SJSA1 (cell line): ENCODE data around the gene LCT. TPM values are rescaled to one million over a fixed set of nuclear protein-coding genes. Genes with fewer than 3 reads are reported as not detected.
A peak's percentile ranks its signal among the peaks of the same experiment; 100 is the strongest.

ENCODE experiments used
- DNase-seq, 2 experiments: peaks; one replicate each; pipeline ENCODE4 v3.0.0-alpha.2; 2015 to 2020; ENCODE audit warnings: low spot score in 2 of 2, low read depth in 1 of 2
- H3K27ac ChIP-seq: fragments of 250-450 bp; sonication (Bioruptor Pico); 2 replicates; pipeline ENCODE4 v1.5.1; 2020; ENCODE audit warnings: mild to moderate bottlenecking, moderate library complexity
- H3K27me3 ChIP-seq: fragments of 250-450 bp; sonication (Bioruptor Pico); replicated peaks from 2 replicates; pipeline ENCODE4 v1.5.1; 2020; ENCODE audit warnings: mild to moderate bottlenecking, moderate library complexity
- H3K36me3 ChIP-seq: fragments of 250-450 bp; sonication (Bioruptor Pico); 2 replicates; pipeline ENCODE4 v1.5.1; 2020; ENCODE audit warnings: mild to moderate bottlenecking
- H3K4me1 ChIP-seq: fragments of 250-450 bp; sonication (Bioruptor Pico); replicated peaks from 2 replicates; pipeline ENCODE4 v1.6.1; 2021; ENCODE audit warnings: mild to moderate bottlenecking
- H3K4me3 ChIP-seq: fragments of 250-450 bp; sonication (Bioruptor Pico); 2 replicates; pipeline ENCODE4 v1.5.1; 2020; ENCODE audit warnings: mild to moderate bottlenecking
- H3K9me3 ChIP-seq: fragments of 250-450 bp; sonication (Bioruptor Pico); replicated peaks from 2 replicates; pipeline ENCODE4 v1.5.1; 2020; ENCODE audit warnings: mild to moderate bottlenecking
- total RNA-seq: library from RNA; depleted of rRNA; stranded (reverse); fragments of >200 nt; shearing (Covaris generic); gene quantifications from 2 replicates; pipeline ENCODE4 v1.2.3, GENCODE V29; 2014

Gene LCT
- total RNA-seq, 1 experiment from 2014 or later, result not detected

DNA sequence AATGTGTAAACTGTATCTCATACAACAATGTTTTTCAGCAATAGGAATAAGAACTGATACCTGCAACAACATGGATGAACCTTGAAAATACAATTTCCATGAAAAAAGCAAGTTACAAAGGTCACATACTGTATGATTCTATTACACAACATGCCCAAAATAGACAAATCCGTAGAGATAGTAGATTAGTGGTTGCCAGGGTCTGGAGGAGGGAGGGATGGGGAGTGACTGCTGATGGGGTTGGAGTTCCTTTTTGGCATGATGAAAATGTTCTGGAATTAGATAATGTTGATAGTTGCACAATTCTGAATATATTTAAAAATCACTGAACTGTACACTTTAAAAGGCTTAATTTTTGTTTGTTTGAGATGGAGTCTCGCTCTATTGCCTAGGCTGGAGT, 61.6 kb downstream of the LCT start:
- DNase-seq, result no peak
- Histone ChIP-seq H3K27me3 (no peaks in the 10 kb centered on the region), H3K9me3 (no peaks in the 10 kb centered on the region), H3K4me3 (no peak overlapping the region), H3K27ac (no peak overlapping the region), H3K36me3 (peaks cover 90% of the 10 kb centered on the region), H3K4me1 (peaks cover 12% of the 10 kb centered on the region)

DNA sequence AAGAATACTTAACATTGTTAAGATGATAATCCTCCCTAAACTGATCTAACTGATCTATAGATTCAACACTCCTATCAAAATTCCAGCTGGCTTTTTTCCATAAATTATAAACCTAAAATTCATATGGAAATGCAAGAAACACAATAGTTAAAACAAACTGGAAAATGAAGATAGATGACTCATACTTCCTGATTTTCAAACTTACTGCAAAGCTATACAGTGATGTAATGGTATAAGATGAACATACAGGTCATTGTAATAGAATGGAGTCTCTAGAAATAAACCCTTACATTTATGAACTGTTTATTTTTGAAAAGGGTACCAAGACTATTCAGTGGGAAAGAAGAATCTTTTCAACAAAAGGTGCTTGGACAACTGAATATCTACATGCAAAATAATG, 63.1 kb downstream of the LCT start:
- no peak overlapping the region for H3K4me3 ChIP-seq
- DNase-seq, result no peak
- H3K9me3 ChIP-seq, result no peaks in the 10 kb centered on the region
- peaks cover 94% of the 10 kb centered on the region for H3K36me3 ChIP-seq
- no peaks in the 10 kb centered on the region for H3K27me3 ChIP-seq
- H3K27ac ChIP-seq, result peak overlapping the region; percentile 56
- H3K4me1 ChIP-seq, result peaks cover 12% of the 10 kb centered on the region

DNA sequence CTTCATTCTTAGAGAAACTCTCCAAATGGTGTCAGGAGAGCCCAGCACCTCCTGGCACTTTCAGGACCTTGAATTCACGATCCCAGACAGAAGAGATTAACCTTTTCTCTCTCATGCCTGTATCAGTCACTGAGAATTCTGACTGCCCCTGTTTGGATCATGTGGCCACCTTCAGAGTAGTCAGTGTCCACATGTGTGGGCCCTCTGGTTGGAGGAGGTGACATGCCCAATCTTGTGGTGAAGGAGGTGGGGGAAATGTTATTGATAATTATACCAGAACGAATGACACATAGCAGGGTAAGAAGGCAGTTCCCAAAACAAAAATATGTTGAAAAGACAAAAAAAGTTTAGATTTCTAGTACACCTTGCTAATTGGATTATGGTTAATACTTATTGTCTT, 63.7 kb downstream of the LCT start:
- H3K9me3 ChIP-seq, result no peaks in the 10 kb centered on the region
- H3K27me3 ChIP-seq, result no peaks in the 10 kb centered on the region
- no peak overlapping the region for H3K4me3 ChIP-seq
- peaks cover 94% of the 10 kb centered on the region for H3K36me3 ChIP-seq
- no peak for DNase-seq
- peaks cover 16% of the 10 kb centered on the region for H3K4me1 ChIP-seq
- peak overlapping the region; percentile 56; the same call in 1 of the 2 replicates for H3K27ac ChIP-seq

DNA sequence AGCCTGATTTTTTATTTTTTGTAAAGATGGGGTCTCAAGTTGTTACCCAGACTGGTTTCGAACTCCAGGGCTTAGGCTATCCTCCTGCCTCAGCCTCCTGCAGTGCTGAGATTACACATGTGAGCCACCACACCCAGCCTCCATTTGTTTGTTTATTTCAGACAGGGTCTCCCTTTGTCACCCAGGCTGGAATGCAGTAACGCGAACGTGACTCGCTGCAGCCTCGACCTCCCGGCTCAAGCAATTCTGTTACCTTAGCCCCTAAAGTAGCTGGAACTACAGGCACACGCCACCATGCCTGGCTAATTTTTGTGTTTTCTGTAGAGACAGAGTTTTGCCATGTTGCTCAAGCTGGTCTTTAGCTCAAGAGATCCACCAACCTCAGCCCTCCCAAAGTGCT, 68.1 kb downstream of the LCT start:
- peaks cover 12% of the 10 kb centered on the region for H3K4me1 ChIP-seq
- H3K9me3 ChIP-seq, result no peaks in the 10 kb centered on the region
- no peak for DNase-seq
- no peaks in the 10 kb centered on the region for H3K27me3 ChIP-seq
- peaks cover 98% of the 10 kb centered on the region for H3K36me3 ChIP-seq
- H3K27ac ChIP-seq, result no peak overlapping the region
- H3K4me3 ChIP-seq, result no peak overlapping the region

DNA sequence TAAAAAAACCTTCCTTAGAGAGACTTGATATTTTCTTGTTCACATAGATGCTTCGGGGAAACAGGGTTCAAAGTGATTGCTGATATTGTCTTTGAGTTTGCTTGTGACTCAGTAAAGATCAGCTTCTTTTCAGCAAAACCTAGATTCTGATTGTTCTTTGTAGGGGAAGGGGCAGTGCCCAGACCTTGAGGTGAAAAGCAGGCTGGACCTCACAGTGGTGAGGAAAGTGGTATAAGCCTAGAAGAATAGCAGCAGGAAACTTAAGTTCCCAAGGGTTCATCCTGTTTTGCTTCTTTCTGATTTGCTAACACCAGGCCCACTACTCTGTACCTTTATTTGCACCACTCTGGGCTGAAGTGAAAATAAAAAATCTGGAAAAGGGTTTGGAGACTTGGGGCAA, 74.5 kb downstream of the LCT start:
- no peak for DNase-seq
- H3K9me3 ChIP-seq, result no peaks in the 10 kb centered on the region
- H3K36me3 ChIP-seq, result peaks cover 92% of the 10 kb centered on the region
- no peak overlapping the region for H3K4me3 ChIP-seq
- H3K27ac ChIP-seq, result no peak overlapping the region
- no peaks in the 10 kb centered on the region for H3K27me3 ChIP-seq
- no peaks in the 10 kb centered on the region for H3K4me1 ChIP-seq

DNA sequence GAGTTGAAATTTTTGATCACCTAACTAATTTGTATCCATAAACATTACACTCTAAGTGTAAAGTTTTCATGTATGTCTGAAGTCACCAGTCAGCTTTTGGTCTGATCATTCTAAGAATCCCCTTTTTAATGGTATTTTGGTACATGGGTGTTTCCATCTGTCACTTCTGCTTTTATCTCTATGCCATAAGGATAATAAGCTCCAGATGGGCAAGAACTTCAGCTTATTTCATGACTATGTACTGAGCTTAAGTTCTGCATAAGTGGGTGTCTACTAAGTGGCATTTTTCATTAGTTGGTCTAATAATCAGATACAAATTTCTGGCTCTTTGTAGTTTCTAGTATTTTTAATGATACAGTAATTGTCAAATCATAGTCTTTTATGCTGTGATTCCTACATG, 75.0 kb downstream of the LCT start:
- Histone ChIP-seq H3K9me3 (no peaks in the 10 kb centered on the region), H3K4me3 (no peak overlapping the region), H3K36me3 (peaks cover 92% of the 10 kb centered on the region), H3K27me3 (no peaks in the 10 kb centered on the region), H3K27ac (no peak overlapping the region), H3K4me1 (no peaks in the 10 kb centered on the region)
- no peak for DNase-seq

DNA sequence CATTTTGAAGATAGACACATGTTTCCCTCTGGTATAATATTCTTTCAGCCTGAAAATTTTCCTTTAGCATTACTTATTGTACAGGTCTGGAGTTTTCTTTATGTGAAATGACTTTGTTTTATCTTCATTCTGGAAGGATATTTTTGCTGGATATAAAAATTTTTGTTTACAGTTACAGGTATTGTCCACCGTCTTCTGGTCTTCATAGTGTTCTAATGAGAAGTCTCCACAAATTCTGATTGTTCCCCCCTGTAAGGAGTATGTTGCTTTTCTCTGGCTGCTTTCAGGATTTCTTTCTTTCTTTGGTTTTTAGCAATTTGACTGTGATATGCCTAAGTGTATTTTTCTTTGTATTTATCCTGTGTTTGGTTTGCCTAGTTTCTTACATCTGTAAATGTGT, 80.3 kb downstream of the LCT start:
- H3K27me3 ChIP-seq, result no peaks in the 10 kb centered on the region
- H3K4me3 ChIP-seq, result no peak overlapping the region
- DNase-seq, result no peak
- H3K27ac ChIP-seq, result no peak overlapping the region
- no peaks in the 10 kb centered on the region for H3K4me1 ChIP-seq
- peaks cover 91% of the 10 kb centered on the region for H3K36me3 ChIP-seq
- 0 out of 2 replicates have a peak, but pooled peaks cover 5% of the 10 kb centered on the region for H3K9me3 ChIP-seq

DNA sequence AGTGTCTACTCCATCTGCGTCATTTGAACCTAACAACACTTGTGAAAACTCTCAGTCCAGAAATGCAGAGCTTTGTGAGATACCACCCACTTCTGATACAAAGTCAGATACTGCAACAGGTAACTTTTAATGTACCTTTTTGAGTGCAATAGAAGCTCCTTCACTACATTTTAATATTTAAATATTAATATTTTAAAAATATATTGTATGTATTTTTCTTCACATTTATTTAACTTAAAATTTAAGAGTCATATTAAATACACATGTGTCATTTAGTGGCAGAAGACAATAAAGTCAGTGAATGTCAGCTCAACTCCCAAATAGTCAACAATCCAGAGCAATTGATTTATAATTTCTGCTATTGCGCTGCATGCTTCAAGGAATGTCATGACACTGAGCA, 81.4 kb downstream of the LCT start:
- Histone ChIP-seq H3K4me3 (no peak overlapping the region), H3K27ac (no peak overlapping the region), H3K9me3 (0 out of 2 replicates have a peak, but pooled peaks cover 5% of the 10 kb centered on the region), H3K4me1 (no peaks in the 10 kb centered on the region), H3K27me3 (no peaks in the 10 kb centered on the region), H3K36me3 (peaks cover 85% of the 10 kb centered on the region)
- no peak for DNase-seq

DNA sequence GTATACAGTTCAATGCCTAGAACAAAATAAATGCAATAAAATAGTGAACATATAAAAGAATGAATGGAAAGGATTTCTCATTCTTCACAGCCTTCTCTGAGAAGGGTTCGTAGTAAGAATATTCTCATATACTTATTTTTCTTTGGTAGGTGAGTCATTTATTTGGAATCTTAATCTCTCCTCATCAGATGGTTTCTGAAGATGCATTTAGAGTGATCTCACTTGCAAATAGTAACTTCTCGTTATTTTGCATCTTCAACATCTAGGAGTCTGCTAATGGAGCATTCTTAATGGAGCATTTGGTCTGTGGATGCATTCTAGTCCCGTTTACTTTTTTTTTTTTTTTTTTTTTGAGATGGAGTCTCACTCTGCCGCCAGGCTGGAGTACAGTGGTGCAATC, 91.4 kb downstream of the LCT start:
- Histone ChIP-seq H3K4me3 (no peak overlapping the region), H3K4me1 (peaks cover 24% of the 10 kb centered on the region), H3K27me3 (no peaks in the 10 kb centered on the region), H3K9me3 (no peaks in the 10 kb centered on the region), H3K36me3 (peaks cover 57% of the 10 kb centered on the region), H3K27ac (peak overlapping the region; percentile 60)
- DNase-seq, result peak in 1 of 2 experiments; percentile 72

DNA sequence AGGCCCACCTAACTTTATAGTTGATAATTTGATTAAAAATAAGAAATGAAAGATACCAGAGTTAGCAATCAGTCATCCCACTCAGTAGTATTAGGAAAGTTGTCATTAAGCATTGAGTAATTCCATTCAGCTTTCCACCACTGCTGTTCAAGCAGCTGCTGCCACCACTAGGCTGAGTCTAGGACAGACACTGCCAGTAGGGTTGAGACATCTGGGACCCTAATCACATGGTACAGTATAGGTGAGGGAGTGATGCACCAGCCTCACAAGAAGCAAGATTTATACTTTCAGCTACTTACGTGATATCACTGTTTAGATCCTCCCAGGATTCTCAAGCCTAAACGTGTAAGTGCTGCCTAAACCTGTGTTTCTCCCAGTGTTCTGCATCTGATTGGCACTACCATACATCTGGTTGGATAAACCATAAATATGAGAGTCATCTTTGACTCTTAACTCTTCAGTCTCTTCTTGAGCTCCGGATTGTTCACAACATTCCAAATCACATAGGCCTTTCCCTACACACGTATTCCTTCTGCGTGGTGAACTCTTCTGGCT, 92.1 kb downstream of the LCT start:
- Histone ChIP-seq H3K9me3 (no peaks in the 10 kb centered on the region), H3K27me3 (no peaks in the 10 kb centered on the region), H3K4me1 (peaks cover 24% of the 10 kb centered on the region), H3K27ac (peak overlapping the region; percentile 60), H3K4me3 (no peak overlapping the region), H3K36me3 (peaks cover 53% of the 10 kb centered on the region)
- peak in 1 of 2 experiments; percentile 33 for DNase-seq

DNA sequence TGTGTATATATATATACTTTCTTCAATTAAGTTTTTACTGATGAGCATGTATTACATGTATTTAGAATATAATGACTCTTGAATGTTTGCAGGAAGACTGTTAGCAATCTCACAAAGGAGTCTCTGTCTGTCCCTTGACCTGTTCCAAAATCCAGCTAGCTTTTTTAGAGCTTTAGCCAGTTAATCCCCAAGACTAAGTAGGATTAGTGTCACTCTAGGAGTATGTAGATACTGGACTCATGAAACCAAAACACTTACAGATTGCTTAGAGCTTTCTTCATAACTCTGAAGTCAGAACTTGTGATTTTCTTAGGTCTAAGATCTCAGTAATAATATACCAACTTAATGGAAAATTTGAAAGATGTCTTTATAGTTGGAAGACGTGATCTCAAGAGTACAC, 93.1 kb downstream of the LCT start:
- no peaks in the 10 kb centered on the region for H3K27me3 ChIP-seq
- peaks cover 24% of the 10 kb centered on the region for H3K4me1 ChIP-seq
- H3K27ac ChIP-seq, result no peak overlapping the region
- peaks cover 43% of the 10 kb centered on the region for H3K36me3 ChIP-seq
- DNase-seq, result peak in 1 of 2 experiments; percentile 10
- H3K9me3 ChIP-seq, result no peaks in the 10 kb centered on the region
- no peak overlapping the region; the same call in 1 of the 2 replicates for H3K4me3 ChIP-seq

DNA sequence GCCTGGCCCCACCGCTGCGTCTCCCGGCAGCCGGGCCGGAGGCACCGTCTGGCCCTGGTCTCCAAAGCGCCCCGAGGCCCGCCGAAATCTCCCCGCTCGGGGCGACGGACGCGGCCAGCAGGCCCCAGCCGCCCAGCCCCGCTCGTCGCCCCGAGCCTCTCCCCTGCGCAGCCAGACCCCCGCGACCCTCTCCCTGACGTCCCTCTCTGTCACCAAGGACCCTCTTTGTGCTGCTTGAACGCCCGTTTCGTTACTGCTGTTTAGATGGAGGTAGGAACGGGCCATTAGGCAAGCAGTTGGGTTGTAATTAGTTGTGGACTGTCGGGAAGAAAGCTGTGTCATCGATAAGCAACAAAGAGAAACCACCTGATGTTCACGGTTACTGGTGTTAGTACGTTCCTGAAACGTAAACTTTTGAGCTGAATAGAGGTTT, 94.6 kb downstream of the LCT start:
- DNase-seq, result peak; percentile 44 to 69
- peak overlapping the region; percentile 80 for H3K4me3 ChIP-seq
- no peaks in the 10 kb centered on the region for H3K27me3 ChIP-seq
- H3K36me3 ChIP-seq, result peaks cover 35% of the 10 kb centered on the region
- H3K27ac ChIP-seq, result peak overlapping the region; percentile 93
- H3K9me3 ChIP-seq, result no peaks in the 10 kb centered on the region
- peaks cover 24% of the 10 kb centered on the region for H3K4me1 ChIP-seq

DNA sequence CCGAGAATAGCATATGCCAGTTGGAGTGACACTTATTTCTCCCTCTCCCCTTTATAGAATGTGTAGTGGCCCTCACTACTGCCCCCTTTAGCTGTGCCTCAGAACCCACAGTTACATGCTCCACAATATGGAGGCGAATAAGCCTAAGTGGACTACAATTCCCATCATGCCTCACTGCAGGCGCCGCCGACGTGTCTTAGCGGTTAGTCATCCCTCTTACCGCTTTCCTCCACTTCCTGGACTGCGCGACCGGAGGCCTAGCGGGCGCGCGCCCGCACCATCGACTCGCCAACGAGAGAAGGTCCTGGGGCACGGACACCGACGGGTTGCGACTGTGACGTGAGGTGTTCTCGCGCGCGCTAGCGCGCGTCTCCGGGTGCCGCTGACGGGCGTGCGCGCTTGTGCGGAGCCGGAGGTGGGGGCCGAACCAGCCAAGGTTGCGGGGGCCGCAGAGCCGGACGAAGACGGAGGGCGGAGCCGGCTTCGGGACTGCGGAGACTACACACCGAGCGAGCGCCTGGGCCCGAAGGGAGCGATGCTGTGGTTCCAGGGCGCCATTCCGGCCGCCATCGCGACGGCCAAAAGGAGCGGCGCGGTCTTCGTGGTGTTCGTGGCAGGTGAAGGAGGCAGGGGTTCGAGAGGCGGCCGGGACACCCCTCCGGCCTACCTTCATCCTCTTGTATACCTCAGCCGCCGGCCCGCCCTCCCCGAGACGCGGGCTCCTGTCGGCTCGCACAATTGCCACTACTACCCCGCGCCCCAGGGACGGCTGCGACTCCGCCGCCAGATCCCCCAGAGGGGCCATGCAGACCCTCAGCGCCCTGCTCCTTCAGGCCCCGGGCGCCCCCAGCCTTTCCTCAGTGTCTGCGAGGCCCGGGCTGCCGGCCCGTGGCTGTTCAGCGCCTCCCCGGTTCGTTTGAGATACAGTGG, 95.3 kb downstream of the LCT start, which contains the start of gene UBXN4:
Gene UBXN4, plus strand, starts transcription at position 461 of the 930 bp plus-strand sequence. Its CDS starts 75 bp downstream, at position 536.
- Histone ChIP-seq H3K27ac (peak within 1 kb of the TSS; percentile 93), H3K36me3 (peaks cover 30% of the 10 kb centered on the region), H3K27me3 (no peaks in the 10 kb centered on the region), H3K9me3 (no peaks in the 10 kb centered on the region), H3K4me3 (peak within 1 kb of the TSS; percentile 80), H3K4me1 (peaks cover 24% of the 10 kb centered on the region)
- DNase-seq, result peak; percentile 97 to 99

DNA sequence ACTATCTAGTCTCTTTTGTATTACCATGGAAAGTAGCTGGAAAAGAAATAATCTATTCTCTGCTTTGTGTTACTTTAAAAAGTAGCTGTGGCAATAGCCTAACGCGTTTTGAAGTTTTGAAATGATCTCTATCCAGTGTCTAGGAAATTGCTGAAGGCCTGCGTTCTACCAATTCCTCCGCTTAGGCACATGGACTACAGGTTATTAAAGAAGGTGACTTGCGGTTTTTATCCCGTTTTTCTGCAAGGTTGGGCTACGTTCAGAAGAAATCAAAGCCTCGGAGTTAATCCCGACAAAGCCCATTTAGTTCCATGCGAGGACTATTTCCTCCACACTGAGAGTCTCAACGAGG, 96.0 kb downstream of the LCT start:
- H3K27me3 ChIP-seq, result no peaks in the 10 kb centered on the region
- no peak for DNase-seq
- H3K36me3 ChIP-seq, result peaks cover 24% of the 10 kb centered on the region
- no peak overlapping the region for H3K27ac ChIP-seq
- H3K9me3 ChIP-seq, result no peaks in the 10 kb centered on the region
- H3K4me1 ChIP-seq, result peaks cover 19% of the 10 kb centered on the region
- peak overlapping the region; percentile 80 for H3K4me3 ChIP-seq
